Trophoblast cell (in vitro differentiated cells and primary cell): ENCODE results near the gene PTCD1.
A peak's percentile ranks its signal among the peaks of the same experiment; 100 is the strongest.

Source experiments
- DNase-seq, 2 donors: peaks; one replicate each; pipeline ENCODE4 v3.0.0-alpha.2; 2016
- H2AFZ ChIP-seq: 2 replicates; pipeline ENCODE4 v1.6.1; 2013; ENCODE audit warnings: low read length, moderate library complexity, mild to moderate bottlenecking; ENCODE audit not compliant: insufficient read depth, poor library complexity
- H2AK5ac ChIP-seq: 2 replicates; pipeline ENCODE4 v1.6.1; 2013; ENCODE audit warnings: mild to moderate bottlenecking, low read length
- H2BK120ac ChIP-seq: 2 replicates; pipeline ENCODE4 v1.6.1; 2013; ENCODE audit warnings: low read length, mild to moderate bottlenecking, moderate library complexity; ENCODE audit not compliant: insufficient read depth, poor library complexity
- H2BK12ac ChIP-seq: 2 replicates; pipeline ENCODE4 v1.6.1; 2013; ENCODE audit warnings: mild to moderate bottlenecking, low read length, moderate library complexity
- H2BK5ac ChIP-seq: 2 replicates; pipeline ENCODE4 v1.6.1; 2013; ENCODE audit warnings: low read length, low read depth, moderate library complexity, mild to moderate bottlenecking; ENCODE audit not compliant: poor library complexity
- H3K14ac ChIP-seq: 2 replicates; pipeline ENCODE4 v1.6.1; 2013; ENCODE audit warnings: mild to moderate bottlenecking, low read length
- H3K18ac ChIP-seq: 2 replicates; pipeline ENCODE4 v1.6.1; 2013; ENCODE audit warnings: mild to moderate bottlenecking, low read length
- H3K23ac ChIP-seq: 2 replicates; pipeline ENCODE4 v1.6.1; 2013; ENCODE audit warnings: low read length
- H3K27ac ChIP-seq: 2 replicates; pipeline ENCODE4 v1.5.1; 2013; ENCODE audit warnings: low read depth, mild to moderate bottlenecking, inconsistent platforms, low read length, moderate library complexity
- H3K27me3 ChIP-seq: 2 replicates; pipeline ENCODE4 v1.6.1; 2013; ENCODE audit warnings: inconsistent platforms, mild to moderate bottlenecking, low read length, moderate library complexity; ENCODE audit not compliant: insufficient read depth
- H3K36me3 ChIP-seq, 2 experiments: 1 replicate in 1 of 2; 2 replicates in 1 of 2; pipeline ENCODE4 v1.6.1; 2013; ENCODE audit warnings: low read length in 2 of 2, mild to moderate bottlenecking in 2 of 2, moderate library complexity in 1 of 2; ENCODE audit not compliant: insufficient read depth in 2 of 2, control insufficient read depth in 1 of 2
- H3K4ac ChIP-seq: 2 replicates; pipeline ENCODE4 v1.6.1; 2013; ENCODE audit warnings: low read depth, mild to moderate bottlenecking, low read length, moderate library complexity
- H3K4me1 ChIP-seq, 2 experiments: 1 replicate in 1 of 2; 2 replicates in 1 of 2; pipeline ENCODE4 v1.6.1; 2013; ENCODE audit warnings: low read length in 2 of 2, mild to moderate bottlenecking in 2 of 2, moderate library complexity in 1 of 2; ENCODE audit not compliant: insufficient read depth in 2 of 2, control insufficient read depth in 1 of 2
- H3K4me2 ChIP-seq: 2 replicates; pipeline ENCODE4 v1.6.1; 2013; ENCODE audit warnings: inconsistent platforms, mild to moderate bottlenecking, low read length, moderate library complexity
- H3K4me3 ChIP-seq: 2 replicates; pipeline ENCODE4 v1.5.1; 2013; ENCODE audit warnings: mild to moderate bottlenecking, low read depth, low read length, inconsistent platforms
- H3K79me1 ChIP-seq: one replicate; pipeline ENCODE4 v1.6.1; 2013; ENCODE audit warnings: low read length
- H3K79me2 ChIP-seq: 2 replicates; pipeline ENCODE4 v1.6.1; 2013; ENCODE audit warnings: low read length, mild to moderate bottlenecking; ENCODE audit not compliant: control insufficient read depth, insufficient read depth, poor library complexity
- H3K9ac ChIP-seq: 2 replicates; pipeline ENCODE4 v1.6.1; 2013; ENCODE audit warnings: mild to moderate bottlenecking, low read length
- H3K9me3 ChIP-seq: 2 replicates; pipeline ENCODE4 v1.6.1; 2013; ENCODE audit warnings: low read depth, mild to moderate bottlenecking, control low read depth, inconsistent platforms, low read length; ENCODE audit not compliant: insufficient read depth
- H4K12ac ChIP-seq: 2 replicates; pipeline ENCODE4 v1.6.1; 2013; ENCODE audit warnings: low read depth, mild to moderate bottlenecking, low read length, moderate library complexity
- H4K8ac ChIP-seq: 2 replicates; pipeline ENCODE4 v1.6.1; 2013; ENCODE audit warnings: low read depth, mild to moderate bottlenecking, low read length, moderate library complexity
- H4K91ac ChIP-seq: one replicate; pipeline ENCODE4 v1.6.1; 2013; ENCODE audit warnings: low read depth, mild to moderate bottlenecking, low read length, moderate library complexity
- WGBS: extraction: QIAGEN DNeasy Blood & Tissue Kit; methylation state at CpG from one replicate; pipeline ENCODE4 v1.1.7; 2013; ENCODE audit warnings: missing lambda C conversion rate; ENCODE audit not compliant: insufficient read length, insufficient coverage; ENCODE audit errors: extremely low coverage; 5-methylcytosine and 5-hydroxymethylcytosine counted together

PTCD1 gene

DNA sequence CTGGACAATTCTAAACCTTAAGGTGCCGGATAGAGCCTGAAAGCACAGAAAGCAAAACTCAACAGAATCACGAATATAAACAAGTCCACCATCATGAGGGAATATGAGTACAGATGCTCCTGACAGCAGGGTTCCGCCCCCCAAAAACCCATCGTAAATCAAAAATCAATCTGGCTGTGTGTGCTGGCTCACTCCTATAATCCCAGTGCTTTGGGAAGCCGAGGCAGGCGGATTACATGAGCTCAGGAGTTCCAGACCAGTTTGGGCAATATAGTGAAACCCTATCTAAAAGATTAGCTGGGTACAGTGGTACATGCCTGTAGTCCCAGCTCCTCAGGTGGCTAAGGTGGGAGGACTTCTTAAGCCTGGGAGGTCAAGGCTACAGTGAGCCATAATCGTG is 17.6 kb downstream of the PTCD1 start:
- no peak overlapping the region for H2BK12ac ChIP-seq
- H3K14ac ChIP-seq: no peak overlapping the region
- H2BK5ac ChIP-seq: no peak overlapping the region
- H2BK120ac ChIP-seq: no peak overlapping the region
- H4K91ac ChIP-seq: no peak overlapping the region
- no peak overlapping the region for H2AFZ ChIP-seq
- no peaks in the 10 kb centered on the region for H3K79me2 ChIP-seq
- H4K12ac ChIP-seq: no peak overlapping the region
- no peak overlapping the region for H4K8ac ChIP-seq
- no peak overlapping the region for H3K27ac ChIP-seq
- H3K9me3 ChIP-seq: no peaks in the 10 kb centered on the region
- no peak overlapping the region for H3K23ac ChIP-seq
- no peaks in the 10 kb centered on the region for H3K27me3 ChIP-seq
- H3K4me1 ChIP-seq: no peaks in the 10 kb centered on the region
- no peak overlapping the region for H3K4ac ChIP-seq
- WGBS: no CpG with 5 or more reads among the region's 7 CpGs
- H3K4me3 ChIP-seq: no peak overlapping the region
- no peaks in the 10 kb centered on the region for H3K79me1 ChIP-seq
- H2AK5ac ChIP-seq: no peak overlapping the region
- H3K9ac ChIP-seq: no peak overlapping the region
- no peak overlapping the region for H3K4me2 ChIP-seq
- peaks cover 80 to 86% of the 10 kb centered on the region in 2 experiments for H3K36me3 ChIP-seq
- H3K18ac ChIP-seq: no peak overlapping the region
- no peak for DNase-seq

DNA sequence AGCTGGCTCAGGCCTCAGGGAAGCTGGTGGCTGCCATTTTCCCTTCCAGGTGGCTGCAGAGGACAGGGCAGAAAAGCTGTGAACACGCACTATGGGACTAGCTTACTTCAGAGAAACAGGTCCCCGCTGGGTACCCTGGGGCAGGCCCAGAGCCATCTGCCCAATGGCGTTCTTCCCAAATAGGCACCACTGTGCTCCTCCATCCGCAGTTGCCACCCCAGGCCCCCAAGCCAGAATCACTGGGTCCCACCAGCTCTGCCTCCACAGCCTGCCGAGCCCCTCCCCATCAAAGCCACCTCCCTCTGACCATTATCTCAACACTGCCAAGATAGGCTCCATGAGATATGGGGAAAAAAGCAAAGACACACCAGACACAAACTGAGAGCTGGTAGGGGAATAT is 18.4 kb downstream of the PTCD1 start:
- no peak overlapping the region for H3K14ac ChIP-seq
- H3K79me2 ChIP-seq: no peaks in the 10 kb centered on the region
- no CpG with 5 or more reads among the region's 5 CpGs for WGBS
- H3K9ac ChIP-seq: no peak overlapping the region
- H3K4me2 ChIP-seq: no peak overlapping the region
- H4K91ac ChIP-seq: no peak overlapping the region
- H3K4me1 ChIP-seq: no peaks in the 10 kb centered on the region
- no peak overlapping the region for H3K4me3 ChIP-seq
- no peaks in the 10 kb centered on the region for H3K79me1 ChIP-seq
- H3K4ac ChIP-seq: no peak overlapping the region
- no peak overlapping the region for H3K18ac ChIP-seq
- H2BK5ac ChIP-seq: no peak overlapping the region
- no peak overlapping the region for H2AFZ ChIP-seq
- no peak overlapping the region for H2AK5ac ChIP-seq
- no peak overlapping the region for H2BK120ac ChIP-seq
- no peaks in the 10 kb centered on the region for H3K9me3 ChIP-seq
- no peak overlapping the region for H3K27ac ChIP-seq
- no peak overlapping the region for H3K23ac ChIP-seq
- DNase-seq: no peak
- peaks cover 79 to 82% of the 10 kb centered on the region in 2 experiments for H3K36me3 ChIP-seq
- no peak overlapping the region for H2BK12ac ChIP-seq
- H3K27me3 ChIP-seq: no peaks in the 10 kb centered on the region
- H4K8ac ChIP-seq: no peak overlapping the region
- no peak overlapping the region for H4K12ac ChIP-seq

DNA sequence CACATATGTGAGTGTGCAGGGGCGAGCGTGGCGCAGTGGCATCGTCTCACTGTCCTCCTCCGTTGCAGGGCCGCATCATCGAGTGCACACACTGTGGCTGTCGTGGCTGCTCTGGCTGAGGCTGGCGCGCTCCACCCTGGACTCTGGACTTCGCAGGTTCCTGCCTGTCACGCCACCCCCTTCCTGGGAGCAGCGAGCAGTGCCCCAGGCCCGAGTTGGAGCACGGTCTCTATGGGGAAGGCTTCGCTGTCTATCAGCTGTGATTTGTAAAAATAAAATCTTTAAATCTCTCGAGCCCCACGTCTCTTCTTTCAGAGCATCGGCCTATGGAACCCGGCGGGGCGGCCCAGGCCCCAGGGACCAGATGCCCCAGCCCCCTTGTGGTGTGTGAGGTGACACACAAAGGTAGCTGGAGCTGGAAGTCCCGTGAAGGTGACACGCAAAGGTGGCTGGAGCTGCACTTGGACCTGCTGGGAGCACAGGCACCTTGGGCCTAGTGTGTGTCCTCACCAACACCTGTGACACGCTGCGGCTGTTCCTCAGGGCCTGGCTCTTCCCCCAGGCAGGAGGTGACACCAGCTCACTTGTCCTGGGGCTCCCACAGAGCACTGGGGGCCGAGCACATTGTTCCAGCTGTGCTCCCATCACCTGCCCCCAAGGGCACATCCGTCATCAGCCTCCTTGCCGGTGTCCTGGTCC is 19.1 kb downstream of the PTCD1 start:
- no CpG with 5 or more reads among the region's 29 CpGs for WGBS
- no peak overlapping the region for H4K91ac ChIP-seq

DNA sequence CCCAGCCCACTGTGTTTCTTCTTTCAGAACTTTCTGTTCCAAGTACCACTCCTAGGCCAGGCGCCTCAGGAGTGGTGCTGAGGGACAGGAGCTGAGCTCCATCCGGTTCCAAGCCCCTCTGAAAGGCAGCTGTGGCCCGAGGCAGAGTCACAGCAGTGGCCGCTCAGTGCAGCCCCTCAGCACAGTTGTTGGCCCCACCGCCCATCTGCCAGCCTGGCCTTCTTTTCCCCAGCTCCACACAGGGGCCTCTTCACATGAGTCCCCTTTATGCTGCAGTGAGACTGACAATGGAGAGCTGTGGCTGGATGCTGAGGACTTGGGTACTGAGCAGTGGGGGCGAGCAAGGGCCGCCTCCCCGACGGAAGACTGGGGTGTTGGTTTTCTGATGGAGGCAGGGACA is 20.3 kb downstream of the PTCD1 start:
- Histone ChIP-seq H3K79me1 (no peaks in the 10 kb centered on the region), H2BK12ac (no peak overlapping the region), H3K9me3 (peaks cover 1% of the 10 kb centered on the region), H3K4me3 (no peak overlapping the region), H3K14ac (no peak overlapping the region), H3K4ac (no peak overlapping the region), H3K4me1 (no peaks in the 10 kb centered on the region), H3K27me3 (no peaks in the 10 kb centered on the region), H2BK5ac (no peak overlapping the region), H3K27ac (no peak overlapping the region), H2AK5ac (no peak overlapping the region), H3K36me3 (peaks cover 73 to 77% of the 10 kb centered on the region in 2 experiments), H3K4me2 (no peak overlapping the region), H3K9ac (no peak overlapping the region), H2BK120ac (no peak overlapping the region), H3K18ac (no peak overlapping the region), H4K91ac (no peak overlapping the region), H4K12ac (peak overlapping the region; percentile 35), H3K79me2 (no peaks in the 10 kb centered on the region), H2AFZ (no peak overlapping the region), H4K8ac (no peak overlapping the region), H3K23ac (no peak overlapping the region)
- no peak for DNase-seq
- no CpG with 5 or more reads among the region's 9 CpGs for WGBS

More for the DNA sequence above, 19.1 kb downstream of the PTCD1 start:
- no peaks in the 10 kb centered on the region for H3K79me1 ChIP-seq
- no peak overlapping the region for H3K18ac ChIP-seq
- no peak overlapping the region for H3K4ac ChIP-seq
- no peak overlapping the region for H2AK5ac ChIP-seq
- H3K23ac ChIP-seq: no peak overlapping the region
- H3K4me3 ChIP-seq: no peak overlapping the region
- H3K36me3 ChIP-seq: peaks cover 79 to 82% of the 10 kb centered on the region in 2 experiments
- no peak overlapping the region for H3K4me2 ChIP-seq
- no peak overlapping the region for H2AFZ ChIP-seq
- no peak for DNase-seq
- no peak overlapping the region for H3K9ac ChIP-seq
- H3K4me1 ChIP-seq: no peaks in the 10 kb centered on the region
- no peaks in the 10 kb centered on the region for H3K27me3 ChIP-seq
- H4K8ac ChIP-seq: no peak overlapping the region
- no peak overlapping the region for H2BK120ac ChIP-seq
- no peak overlapping the region for H3K27ac ChIP-seq
- H2BK12ac ChIP-seq: no peak overlapping the region
- no peak overlapping the region for H3K14ac ChIP-seq
- peaks cover 1% of the 10 kb centered on the region for H3K9me3 ChIP-seq
- H2BK5ac ChIP-seq: no peak overlapping the region
- no peaks in the 10 kb centered on the region for H3K79me2 ChIP-seq
- no peak overlapping the region for H4K12ac ChIP-seq
